ENCODE measurements around the gene ANKRD11.

ANKRD11 gene

DNA sequence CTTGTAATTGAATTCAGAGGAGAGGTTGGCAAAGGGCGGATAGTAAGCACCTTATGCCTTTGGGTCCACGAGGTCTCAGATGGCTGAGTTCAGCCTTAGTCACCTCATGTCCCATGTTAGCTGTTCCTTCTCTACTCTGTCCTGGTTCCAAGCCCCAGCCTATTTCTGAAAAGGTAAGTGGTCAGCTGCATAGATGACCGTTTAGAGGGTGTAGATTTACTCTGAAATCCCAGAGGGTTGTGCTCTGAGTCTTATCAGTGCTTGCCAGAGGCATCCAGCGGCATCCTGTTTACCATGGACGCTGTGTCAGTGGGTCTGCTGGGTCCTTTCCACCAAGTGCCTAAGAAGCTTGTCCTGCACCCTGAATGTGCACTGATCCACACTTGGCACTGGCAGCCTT is 271.0 kb downstream of the ANKRD11 start:
- TF ChIP-seq, protein P1, sequence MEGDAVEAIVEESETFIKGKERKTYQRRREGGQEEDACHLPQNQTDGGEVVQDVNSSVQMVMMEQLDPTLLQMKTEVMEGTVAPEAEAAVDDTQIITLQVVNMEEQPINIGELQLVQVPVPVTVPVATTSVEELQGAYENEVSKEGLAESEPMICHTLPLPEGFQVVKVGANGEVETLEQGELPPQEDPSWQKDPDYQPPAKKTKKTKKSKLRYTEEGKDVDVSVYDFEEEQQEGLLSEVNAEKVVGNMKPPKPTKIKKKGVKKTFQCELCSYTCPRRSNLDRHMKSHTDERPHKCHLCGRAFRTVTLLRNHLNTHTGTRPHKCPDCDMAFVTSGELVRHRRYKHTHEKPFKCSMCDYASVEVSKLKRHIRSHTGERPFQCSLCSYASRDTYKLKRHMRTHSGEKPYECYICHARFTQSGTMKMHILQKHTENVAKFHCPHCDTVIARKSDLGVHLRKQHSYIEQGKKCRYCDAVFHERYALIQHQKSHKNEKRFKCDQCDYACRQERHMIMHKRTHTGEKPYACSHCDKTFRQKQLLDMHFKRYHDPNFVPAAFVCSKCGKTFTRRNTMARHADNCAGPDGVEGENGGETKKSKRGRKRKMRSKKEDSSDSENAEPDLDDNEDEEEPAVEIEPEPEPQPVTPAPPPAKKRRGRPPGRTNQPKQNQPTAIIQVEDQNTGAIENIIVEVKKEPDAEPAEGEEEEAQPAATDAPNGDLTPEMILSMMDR (IDR thresholded peaks at IDR 0.05; ENCODE audit: extremely low read depth, insufficient read depth, missing control alignments) = no peak
- no peak for DNase-seq (ENCODE audit: low spot score)
- in situ Hi-C loops (cut with MboI; ENCODE audit: low pct_unique_long_range_greater_than_20kb, low sequenced_read_pairs, unreplicated experiment) = loop anchor here (10.0 kb wide), 1 partner anchor 415 kb away; the partner anchor contains the start of gene CDT1
